Measurements from ENCODE around the gene ADPRS.

DNA sequence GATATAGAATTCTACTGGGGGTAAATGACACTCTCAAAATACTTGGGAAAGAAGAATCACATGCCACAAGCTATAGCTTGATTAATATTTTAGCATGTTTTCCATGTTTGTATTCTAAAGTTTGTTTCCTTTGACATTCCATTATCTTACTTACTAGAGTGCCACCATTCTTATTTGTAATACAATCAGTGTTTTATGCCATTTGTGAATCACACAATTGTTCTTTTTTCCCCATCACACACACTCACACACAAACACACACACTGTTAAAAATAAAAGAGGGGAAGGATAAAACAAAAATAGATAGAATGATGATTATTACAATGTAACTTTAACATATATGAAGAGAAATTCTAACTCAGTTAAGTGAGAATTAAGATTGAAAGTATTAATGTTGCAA, 20.8 kb upstream of the ADPRS start:
- TF ChIP-seq, protein P1, sequence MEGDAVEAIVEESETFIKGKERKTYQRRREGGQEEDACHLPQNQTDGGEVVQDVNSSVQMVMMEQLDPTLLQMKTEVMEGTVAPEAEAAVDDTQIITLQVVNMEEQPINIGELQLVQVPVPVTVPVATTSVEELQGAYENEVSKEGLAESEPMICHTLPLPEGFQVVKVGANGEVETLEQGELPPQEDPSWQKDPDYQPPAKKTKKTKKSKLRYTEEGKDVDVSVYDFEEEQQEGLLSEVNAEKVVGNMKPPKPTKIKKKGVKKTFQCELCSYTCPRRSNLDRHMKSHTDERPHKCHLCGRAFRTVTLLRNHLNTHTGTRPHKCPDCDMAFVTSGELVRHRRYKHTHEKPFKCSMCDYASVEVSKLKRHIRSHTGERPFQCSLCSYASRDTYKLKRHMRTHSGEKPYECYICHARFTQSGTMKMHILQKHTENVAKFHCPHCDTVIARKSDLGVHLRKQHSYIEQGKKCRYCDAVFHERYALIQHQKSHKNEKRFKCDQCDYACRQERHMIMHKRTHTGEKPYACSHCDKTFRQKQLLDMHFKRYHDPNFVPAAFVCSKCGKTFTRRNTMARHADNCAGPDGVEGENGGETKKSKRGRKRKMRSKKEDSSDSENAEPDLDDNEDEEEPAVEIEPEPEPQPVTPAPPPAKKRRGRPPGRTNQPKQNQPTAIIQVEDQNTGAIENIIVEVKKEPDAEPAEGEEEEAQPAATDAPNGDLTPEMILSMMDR (IDR thresholded peaks at IDR 0.05; ENCODE audit: low read length) = no peak
- TF ChIP-seq EZH2 (IDR thresholded peaks at IDR 0.05; ENCODE audit: borderline replicate concordance, low read length) = no peak

Data from OCI-LY1 (cell line).